T1000 (cell line): ENCODE results near the gene UQCRC1.
A peak's percentile ranks its signal among the peaks of the same experiment; 100 is the strongest.

Source experiments
- DNase-seq: peaks from one replicate; lab custom pipeline; 2025; ENCODE audit warnings: mixed read lengths; lab: John Stamatoyannopoulos, UW

UQCRC1 gene

DNA sequence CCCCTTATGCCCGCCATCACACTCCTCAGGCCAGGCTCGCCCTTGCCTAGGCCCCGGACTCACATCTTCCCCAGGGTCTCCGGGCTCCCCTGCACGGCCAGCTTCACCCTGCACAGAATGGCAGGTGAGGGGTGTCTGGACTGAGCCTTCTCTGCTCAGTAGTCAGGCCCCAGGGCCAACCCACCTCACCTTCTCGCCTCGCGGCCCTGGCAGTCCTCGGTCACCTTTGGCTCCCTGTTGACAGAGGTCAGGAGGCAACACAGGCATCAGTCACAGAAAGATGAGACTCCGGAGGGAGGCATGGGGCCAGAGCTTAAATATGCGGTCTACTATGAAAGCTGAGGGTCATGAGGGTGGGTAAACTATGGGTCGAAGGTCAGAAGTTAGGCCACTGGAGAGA, 37.5 kb downstream of the UQCRC1 start:
- no peak for DNase-seq

DNA sequence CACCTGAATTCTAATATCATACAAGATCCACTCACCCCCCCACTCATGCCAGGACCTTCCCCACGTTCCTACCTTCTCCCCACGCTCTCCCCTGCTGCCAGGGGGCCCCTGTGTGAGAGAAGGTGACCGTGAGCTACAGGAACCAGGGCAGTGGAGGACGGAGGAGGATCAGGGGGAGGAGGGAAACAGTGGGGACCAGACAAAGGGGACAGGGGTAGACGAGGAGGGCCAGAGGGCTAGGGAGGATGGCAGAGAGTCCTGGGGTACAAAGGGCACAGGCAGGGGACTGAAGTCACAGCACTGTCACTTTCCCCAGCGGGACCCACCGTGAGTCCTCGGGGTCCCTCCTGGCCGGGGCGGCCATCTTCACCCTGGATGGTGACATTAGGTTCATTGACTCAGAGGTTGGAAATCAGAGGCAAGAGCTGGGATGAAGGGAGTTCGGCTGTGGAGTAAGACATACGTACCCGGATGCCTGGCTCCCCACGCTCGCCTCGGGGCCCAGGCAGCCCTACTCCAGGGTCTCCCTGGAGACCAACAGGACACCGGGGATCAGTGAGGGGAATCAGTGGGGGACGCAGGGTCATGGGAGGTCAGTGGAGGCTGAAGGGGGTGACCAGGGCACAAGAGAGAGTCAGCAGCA, 39.5 kb downstream of the UQCRC1 start:
- DNase-seq: no peak

DNA sequence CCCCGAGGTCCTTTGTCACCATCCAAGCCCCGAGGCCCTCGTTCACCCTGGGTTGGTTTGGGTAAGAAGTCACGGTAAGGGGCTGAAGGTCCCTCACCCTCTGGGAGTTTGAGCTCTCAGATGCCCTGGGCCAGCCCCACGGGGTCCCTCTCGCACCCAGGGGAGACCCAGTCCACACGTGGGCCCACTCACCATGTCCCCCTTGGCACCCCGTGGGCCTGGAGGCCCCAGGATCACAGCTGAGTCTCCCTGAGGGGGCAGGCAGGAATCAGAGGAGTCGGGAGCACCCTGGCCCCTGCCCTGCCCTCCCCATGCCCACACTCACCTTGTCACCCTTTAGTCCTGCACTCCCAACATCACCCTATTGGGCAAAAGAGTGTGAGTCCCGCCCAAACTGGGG, 40.0 kb downstream of the UQCRC1 start:
- no peak for DNase-seq

DNA sequence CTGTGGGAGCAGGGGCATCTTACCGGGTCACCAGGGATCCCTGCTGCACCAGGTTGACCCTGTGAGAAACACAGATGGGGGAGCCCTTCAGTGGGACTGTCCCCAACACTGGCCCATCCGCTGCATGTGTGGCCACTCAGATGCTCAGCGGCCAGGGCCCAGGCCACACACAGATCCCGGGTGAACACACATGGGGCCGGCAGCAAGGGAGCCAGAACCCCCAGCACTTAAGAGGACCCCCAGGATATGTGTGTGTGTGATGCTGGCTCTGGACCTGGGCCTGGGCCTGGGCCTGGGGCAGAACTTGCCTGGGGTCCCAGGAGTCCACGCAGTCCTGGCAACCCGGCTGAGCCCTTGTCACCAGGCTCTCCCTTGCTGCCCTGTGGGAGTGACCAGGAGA, 41.0 kb downstream of the UQCRC1 start:
- DNase-seq: no peak

DNA sequence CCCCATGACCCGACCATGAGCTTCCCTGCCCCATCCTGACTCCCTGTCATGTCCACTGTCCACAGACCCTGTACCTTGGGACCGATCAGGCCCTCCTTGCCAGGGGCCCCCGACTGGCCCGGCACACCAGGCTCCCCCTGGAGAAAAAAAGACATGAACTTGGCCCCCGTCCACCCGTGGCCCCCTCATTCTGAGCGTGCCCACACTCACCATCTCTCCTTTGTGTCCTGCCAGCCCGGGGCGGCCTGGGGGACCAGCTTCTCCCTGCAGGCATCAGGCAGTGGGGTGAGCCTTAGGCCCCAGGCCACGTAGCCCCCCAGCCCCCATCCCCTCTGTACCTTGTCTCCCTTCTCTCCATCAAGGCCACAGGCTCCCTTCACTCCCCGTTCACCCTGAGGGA, 41.9 kb downstream of the UQCRC1 start:
- no peak for DNase-seq

DNA sequence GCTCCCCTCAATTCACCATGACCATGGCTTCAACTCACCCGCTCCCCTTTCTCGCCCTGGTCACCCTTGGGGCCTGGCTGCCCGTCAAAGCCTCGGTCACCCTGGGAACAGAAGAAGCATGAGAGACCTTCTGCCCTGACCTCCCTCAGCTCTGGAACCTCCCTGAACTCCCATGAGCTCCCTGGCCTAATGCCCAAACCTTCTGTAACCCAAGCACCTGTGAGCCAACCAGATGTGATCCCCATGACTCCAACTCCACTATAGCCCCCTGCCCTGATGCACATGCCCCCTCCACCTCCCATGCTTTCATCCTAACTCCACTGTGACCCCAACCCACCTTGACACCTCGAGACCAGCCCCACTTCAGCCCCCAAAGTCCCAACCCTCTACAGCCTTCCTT, 42.4 kb downstream of the UQCRC1 start:
- no peak for DNase-seq

DNA sequence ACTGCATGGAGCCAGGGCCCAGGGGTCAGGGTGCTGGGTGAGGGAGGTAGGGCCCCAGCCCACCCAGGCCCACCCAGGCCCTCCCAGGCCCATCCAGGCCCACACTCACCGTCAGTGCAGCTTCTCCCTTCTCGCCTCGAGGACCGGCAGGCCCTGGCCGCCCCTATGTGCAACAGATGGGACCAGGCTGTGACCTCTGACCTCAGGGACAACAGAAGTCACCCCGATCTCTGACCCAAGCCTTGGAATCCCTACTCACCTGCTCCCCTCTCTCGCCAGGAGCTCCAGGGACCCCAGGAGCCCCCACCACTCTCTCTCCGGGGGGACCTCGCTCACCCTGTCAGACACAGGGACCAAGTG, 43.1 kb downstream of the UQCRC1 start:
- no peak for DNase-seq

DNA sequence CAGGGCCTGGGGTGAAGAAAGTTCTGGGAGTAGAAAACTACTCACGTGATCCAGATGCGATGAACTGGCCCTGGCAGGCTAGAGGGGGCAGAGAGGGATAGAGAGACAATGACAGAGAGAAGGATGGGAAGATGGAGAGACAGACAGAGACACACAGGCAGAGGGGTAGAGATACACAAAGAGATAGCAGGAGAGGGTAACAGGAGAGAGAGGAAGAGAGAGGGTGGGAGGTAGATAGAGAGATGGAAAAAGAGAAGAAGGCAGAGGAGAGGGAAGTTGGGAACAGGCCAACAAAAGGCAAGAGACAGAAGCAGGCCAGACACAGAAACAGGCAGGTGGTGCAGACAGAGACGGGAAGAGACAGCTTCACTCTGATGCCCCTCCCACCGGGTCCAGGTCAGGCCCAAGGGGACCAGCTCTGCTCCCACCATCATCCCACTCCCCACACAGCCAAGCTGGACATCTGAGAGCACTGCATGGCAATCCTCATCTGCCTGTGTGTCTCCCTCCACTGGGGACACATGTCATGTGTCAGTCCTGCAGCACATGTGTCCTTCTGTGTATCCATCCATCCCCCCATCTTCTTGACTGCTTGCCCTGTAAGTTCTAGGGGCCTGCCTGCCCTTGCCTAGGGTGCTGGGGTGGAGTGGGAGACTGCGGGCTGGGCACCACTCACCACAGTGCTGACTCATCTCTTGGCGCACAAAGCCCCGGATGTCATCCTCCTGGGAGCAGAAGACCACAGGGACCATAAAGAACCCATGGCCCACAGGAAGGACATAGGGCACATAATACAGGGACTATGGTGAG, 43.6 kb downstream of the UQCRC1 start:
- peak; percentile 58 for DNase-seq

DNA sequence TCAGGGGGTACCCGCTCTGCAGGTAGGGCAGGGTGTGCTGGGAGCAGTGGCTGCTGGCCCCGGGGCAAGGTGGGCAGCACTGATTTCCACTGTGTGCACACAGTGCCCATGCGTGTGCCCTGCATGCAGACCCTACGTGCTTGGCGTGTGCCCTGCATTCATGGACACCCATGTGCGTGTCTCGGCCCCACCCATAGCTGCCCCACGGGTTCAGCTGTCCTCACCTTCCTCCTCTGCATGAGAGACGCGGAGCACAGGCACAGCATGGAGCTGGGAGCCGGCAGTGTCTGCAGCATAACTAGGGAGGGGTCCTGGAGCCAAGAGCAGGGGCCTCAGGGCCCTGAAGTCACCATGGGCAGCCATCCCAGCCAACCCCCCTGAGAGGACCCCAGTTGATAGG, 44.3 kb downstream of the UQCRC1 start:
- no peak for DNase-seq

DNA sequence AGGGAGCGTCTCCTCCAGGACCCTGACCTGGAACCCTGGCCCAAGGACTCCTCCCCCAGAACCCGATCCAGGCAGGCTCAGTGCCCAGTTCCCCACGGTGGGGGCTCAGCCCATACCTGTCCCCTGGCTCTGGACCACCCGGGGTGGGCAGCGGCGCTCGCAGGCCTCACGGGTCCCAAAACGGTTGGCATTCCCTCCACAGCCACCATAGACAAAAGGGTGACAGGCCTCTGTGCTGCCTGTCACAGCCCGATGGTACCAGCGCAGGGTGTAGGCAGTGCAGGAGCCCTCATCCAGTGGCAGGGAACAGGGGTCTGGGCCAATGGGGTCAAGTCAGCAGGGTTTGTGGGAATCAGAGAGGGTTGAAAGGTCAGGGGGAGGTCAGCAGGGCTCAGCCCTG, 44.8 kb downstream of the UQCRC1 start:
- no peak for DNase-seq

DNA sequence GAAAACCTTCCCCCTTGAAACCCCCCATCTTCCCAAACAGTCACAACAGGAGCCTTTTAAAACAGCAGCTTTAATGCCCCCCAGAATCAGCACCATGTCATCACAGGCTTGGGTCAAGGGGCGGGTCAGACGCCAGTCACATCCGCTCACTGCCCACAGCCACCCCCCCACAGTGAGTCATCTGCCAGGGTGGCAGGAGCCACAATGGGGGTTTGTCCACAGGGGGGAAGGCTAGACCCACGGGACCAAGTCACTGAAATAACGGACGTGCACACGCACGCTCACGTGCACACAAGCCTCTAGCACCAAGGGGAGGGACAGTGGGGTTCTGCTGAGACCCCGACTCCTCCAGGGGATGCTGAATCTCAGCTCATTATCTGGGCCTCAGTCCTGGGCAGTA, 45.4 kb downstream of the UQCRC1 start:
- peak; percentile 82 for DNase-seq

DNA sequence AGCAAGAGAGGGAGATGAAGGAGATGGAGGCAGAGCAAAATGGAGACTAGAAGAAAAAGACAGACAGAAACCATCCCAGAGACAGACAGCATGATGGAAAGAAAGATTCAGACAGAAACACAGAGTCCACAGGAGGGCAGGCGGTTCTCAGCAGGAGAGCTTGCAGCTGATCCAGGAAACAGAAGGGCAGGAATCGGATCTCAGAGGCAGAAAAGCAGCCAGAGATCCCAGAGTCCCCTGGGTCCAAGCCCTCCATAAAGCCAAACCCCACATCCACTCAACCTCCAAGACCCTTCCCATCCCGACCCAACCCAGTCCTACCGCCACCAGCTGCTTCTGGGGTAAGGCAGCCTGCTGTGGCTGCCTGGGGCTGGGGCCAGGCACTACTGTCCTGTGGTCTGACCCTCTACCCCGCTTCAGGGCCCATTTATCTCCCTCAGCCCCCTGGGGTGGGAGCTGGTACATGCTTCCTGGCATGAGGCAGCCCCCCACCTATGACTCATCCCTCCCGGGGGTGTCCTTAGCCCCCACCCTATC, 46.0 kb downstream of the UQCRC1 start, which contains the start of gene UCN2:
Gene UCN2 (minus strand): TSS at position 400 of the 537 bp plus-strand sequence. CDS start 657 bp downstream, outside the sequence.
- peak; percentile 53 for DNase-seq

DNA sequence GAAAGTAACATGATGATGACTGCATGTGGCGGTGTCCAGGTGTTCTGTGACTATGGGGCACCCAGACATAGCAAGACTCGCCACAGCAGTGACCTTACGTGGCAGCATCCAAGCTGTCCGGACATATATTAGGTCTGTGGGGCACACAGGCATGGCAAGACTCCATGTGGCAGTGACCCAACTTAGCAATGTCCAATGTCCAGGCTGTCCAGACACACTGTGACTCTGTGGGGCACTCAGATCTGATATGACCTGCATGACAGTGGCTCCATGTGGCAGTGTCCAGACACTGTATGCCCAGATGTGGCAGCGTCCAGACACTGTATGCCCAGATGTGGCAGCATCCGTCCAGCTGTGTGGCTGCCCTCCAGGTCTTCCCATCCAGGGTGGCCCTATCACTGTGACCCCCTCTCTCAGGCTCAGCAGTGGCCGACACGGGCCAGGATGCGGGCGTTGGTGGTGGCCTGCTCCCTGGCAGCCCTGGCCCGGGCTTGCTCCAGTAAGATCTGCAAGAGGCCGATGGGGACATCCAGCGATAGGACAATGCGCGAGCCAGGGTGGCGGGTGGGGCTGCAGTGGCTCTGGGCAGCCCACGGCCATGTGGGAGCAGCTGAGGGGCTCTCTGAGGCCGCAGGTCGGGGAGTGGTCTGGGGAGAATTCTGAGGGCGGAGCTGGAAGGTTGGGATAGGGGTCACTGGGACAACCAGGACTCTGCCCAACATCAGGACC, 46.9 kb downstream of the UQCRC1 start:
- DNase-seq: no peak

DNA sequence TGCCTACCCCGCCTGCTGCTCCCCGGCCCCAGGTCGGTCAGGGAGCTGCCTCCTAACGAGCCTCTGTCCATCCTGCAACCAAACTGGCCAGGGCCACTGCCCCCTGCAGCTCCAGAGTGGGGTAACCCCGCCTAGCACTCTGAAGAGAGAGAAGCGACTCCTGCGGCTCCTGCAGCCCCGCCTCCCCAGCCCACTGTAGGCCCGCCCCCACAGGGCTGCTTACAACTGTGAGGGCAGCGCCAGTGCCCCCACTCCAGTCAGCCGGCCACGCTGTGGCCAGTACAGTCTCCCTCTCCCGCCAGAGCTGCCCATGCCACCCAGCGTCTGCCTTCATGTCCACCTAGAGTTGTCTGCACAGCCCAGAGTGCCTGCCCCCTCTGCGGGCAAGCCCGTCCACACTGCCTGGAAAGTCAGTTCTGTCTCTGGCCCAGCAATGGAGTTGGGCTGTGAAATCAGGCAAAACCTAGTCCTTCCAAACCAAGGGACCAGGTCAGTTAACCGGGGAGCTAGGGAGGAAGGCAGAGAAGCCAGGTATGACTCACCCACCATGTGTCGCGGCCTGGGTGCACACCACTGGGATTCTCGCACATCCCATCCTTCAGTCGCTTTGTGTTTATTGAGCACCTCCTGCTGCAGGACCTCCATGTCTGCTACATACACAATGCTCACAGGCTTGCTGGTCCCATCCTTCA, 48.3 kb downstream of the UQCRC1 start:
- peak; percentile 41 for DNase-seq

DNA sequence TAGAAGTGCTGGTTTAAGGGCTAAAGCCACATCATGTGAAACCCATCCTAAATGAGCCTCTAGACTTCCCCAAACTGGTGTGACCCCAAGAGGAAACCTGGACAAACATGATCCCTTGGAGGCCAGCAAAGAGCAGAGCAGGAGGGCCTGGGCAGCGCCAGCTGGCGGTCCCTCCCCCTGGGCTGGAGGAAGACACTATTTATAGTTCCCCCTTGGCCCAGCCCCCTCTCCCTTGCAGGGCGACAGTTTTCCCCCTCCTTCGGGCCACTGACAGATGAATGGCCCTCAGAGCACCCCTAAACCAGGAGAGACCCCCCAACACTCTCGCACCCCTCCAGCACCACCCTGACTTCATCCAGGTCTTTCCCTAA, 48.8 kb downstream of the UQCRC1 start:
- no peak for DNase-seq

DNA sequence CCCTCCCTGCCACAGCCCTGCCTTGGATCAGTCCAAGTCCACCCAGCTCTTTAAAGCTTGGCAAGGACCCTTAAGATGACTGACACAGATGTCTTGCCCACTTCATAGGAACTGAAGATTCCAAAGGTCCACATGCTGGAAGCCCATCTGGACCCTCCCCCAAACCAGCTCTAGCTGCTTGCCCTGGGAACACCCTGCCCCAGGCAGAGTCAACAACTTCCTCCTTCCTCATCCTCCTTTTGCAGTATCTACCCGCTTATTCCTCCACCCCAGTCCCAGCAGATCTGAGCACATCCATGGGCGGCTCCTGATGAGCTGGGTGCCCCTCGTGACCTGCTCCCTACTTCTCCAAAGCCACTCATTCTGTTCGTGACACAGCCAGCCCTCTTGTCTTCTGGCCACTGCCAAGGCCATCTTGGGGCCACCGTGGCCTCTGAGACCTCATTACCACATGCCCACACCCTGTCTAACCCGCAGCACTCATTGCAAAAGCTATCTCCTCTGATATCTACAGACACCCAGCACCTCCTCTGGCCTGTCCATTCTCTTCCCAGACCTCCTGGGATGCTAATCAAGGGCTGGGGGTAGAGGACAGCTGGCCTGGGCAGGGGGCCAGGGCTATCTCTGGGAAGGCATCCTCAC, 50.8 kb downstream of the UQCRC1 start:
- DNase-seq: no peak

DNA sequence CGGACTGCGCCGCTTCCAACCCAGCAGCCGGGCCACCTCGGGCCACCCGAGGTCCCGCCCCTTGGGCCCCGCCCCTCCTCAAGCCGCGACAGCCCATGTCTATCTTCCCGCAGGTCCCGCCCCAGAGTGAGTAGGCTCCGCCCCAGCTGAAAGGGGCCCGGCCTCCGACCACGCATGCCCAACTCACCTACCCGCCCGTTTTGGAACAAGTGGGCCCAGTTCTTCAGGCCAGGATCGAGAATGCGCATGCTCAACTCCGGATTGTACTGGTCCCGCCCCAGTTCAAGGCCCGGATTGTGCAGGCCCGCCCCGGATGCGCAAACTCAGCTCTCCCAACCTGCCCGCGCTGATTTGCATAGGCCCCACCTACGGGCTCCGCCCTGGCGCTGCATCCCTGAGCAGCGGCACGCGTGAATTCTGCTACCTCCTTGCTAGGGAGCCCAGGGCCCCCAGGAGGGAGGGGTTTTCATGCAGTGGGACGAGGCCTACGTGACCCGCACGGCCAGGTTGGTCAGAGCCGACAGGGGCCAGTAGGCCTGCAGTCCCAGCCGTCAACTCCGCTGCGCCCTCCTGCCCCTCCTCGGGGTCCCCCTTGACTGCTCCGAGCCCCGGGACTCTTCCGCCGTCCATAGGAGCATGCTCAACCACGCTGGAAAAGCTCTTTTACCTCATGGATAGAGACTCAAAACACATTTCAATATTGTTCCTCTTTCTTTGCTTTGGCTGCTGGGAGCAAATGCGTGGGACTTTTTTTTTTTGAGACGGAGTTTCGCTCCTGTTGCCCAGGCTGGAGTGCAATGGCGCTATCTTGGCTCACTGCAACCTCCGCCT, 52.4 kb downstream of the UQCRC1 start, which contains the start of gene PFKFB4:
Gene PFKFB4 (minus strand): TSS at position 8 of the 831 bp plus-strand sequence. CDS start 26 bp downstream, outside the sequence.
- peak; percentile 99 for DNase-seq

DNA sequence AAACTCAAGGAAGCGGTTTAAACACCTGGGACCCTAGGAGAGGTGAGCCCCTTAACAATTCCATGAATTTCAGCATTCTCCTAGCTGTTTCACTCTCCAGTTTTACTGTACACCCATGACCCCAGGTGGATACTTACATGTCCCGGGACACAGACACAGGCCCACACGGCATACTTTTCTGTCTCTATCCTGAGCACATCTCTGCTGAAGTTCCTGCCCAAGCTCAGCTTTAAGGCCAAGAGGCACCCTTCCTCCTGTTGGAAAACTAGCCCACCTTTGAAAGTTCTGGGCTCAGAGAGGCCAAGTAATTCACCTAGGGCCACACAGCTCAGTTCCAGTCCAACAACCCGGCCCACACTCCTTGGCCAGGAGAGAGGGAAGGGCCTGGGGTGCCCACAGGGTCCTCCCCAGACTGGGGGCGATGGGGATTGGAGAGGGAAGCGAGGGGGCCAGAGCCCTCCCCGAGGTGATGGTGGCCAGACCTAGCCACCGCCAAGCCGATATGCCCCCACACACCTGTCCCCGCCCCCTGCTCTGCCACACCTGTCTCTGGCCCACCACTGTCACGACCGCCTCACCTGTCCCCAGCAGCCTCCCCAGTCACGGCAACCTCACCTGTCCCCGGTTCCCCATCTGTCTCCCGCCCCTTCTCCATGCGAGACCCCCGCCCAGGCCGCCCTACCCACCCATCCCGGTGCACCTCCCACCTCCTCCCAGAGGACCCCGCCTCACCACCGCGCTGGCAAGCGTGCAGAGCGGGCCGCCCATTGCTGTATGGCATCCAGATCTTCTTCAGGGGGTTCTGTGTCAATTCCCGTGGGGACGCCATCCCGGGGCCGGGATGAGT, 53.3 kb downstream of the UQCRC1 start:
- no peak for DNase-seq

DNA sequence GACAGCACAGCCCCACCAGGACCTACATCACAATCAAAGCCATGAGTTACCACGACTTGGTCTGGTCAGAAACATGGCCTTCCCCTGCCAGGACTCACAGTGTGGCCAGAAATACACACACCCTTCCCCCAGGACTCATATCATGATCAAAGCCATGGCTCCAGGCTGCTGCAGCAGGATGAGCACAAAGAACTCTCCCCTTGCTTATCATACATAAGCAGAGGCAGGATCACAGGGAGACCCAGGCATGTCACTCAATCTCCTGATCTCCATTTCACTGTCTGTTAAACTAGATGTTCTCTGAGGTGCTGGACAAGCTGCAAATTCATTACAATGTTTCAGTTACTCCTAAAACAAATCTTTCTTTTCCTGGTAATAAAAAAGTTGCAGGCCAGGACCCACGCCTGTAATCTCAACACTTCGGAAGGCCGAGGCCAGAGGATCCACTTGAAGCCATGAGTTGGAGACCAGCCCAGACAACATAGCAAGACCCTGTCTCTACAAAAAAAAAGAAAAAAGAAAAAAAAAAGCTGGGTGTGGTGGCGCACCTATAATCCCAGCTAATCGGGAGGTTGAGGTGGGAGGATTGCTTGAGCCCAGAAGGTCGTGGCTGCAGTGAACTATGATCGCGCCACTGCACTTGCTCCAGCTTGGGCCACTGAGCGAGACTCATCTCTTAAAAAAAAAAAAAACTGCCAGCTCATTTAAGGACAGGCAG, 54.1 kb downstream of the UQCRC1 start:
- no peak for DNase-seq
